Activated naive CD4-positive, alpha-beta T cell treated with anti-CD3 and anti-CD28 coated beads, Interleukin-2, amount 50 U/mL, for 24 hours (primary cell): ENCODE measurements around the gene KIAA1614.

Experiments used
- H3K27ac Mint-ChIP-seq: one replicate; pipeline ENCODE4 v1.8.0; 2021; ENCODE audit warnings: mild to moderate bottlenecking, mixed read lengths
- H3K27me3 Mint-ChIP-seq: one replicate; pipeline ENCODE4 v1.8.0; 2021; ENCODE audit warnings: mixed read lengths
- H3K36me3 Mint-ChIP-seq: one replicate; pipeline ENCODE4 v1.8.0; 2021; ENCODE audit warnings: mixed read lengths
- H3K4me1 Mint-ChIP-seq: one replicate; pipeline ENCODE4 v1.8.0; 2021; ENCODE audit warnings: mixed read lengths
- H3K4me3 Mint-ChIP-seq: one replicate; pipeline ENCODE4 v1.8.0; 2021; ENCODE audit warnings: mild to moderate bottlenecking, mixed read lengths
- H3K9me3 Mint-ChIP-seq: one replicate; pipeline ENCODE4 v1.8.0; 2021; ENCODE audit warnings: mixed read lengths

KIAA1614 gene

DNA sequence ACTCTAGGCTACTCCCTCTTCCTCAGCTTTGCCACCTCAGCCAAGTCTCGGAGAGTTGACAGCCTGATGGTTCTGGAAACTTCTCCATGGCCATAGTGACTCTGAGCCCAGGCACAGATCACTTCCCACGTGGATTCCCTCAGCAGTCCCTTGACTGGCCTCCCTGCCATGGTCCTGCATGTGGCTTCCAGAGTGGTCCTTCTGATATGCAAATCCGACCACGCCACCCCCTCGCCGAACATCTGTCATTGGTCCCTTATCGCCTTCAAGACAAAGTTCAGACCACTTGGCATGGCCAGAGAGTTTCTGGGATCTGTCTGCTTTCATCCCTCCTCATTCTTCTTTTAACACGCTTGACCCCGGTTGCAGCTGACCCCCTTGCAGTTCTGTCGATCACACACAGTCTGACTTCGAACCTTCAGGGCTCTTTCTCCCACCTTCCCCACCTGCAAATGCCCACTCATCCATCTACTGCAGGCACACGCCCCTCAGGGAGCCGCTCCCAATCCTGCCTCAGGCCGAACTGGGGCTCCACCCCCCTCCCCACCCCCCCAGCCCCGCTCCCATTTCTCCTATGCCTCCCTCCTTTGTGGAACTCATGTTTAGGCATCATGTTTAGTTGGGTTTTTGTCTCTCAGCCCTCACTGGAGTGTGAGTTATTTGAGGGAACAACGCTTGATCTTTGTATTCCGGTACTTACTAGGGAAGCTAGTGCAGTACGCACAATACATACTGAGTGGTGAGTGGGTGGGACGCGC, 29.0 kb downstream of the KIAA1614 start:
- Mint-ChIP-seq H3K36me3 (peaks cover 5% of the 10 kb centered on the region), H3K27me3 (no peaks in the 10 kb centered on the region)

DNA sequence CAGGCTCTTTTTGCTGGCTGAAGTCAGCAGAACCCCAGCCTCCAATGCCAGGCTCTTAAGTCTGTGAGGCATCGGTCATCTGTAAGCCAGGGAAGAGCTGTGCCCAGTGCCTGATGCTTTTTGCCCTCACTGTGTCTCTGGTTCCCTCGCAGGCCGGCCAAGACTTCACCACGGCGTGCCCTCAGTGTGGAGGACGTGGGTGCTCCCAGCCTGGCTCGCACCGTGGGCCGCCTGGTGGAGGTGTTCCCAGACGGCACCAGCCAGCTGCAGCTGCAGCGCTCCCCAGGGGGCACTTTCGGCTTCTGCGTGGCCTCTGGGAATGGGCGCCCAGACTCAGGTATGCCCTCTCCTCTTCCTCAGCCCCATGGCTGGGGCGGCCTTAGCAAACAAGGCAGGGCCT, 32.5 kb downstream of the KIAA1614 start:
- Mint-ChIP-seq H3K27me3 (no peaks in the 10 kb centered on the region), H3K9me3 (peaks cover 6% of the 10 kb centered on the region), H3K27ac (no peak overlapping the region), H3K4me1 (no peaks in the 10 kb centered on the region), H3K36me3 (peaks cover 25% of the 10 kb centered on the region), H3K4me3 (no peak overlapping the region)

More for the DNA sequence above, 29.0 kb downstream of the KIAA1614 start:
- H3K4me3 Mint-ChIP-seq, result no peak overlapping the region
- peaks cover 2% of the 10 kb centered on the region for H3K9me3 Mint-ChIP-seq
- no peaks in the 10 kb centered on the region for H3K4me1 Mint-ChIP-seq
- no peak overlapping the region for H3K27ac Mint-ChIP-seq

DNA sequence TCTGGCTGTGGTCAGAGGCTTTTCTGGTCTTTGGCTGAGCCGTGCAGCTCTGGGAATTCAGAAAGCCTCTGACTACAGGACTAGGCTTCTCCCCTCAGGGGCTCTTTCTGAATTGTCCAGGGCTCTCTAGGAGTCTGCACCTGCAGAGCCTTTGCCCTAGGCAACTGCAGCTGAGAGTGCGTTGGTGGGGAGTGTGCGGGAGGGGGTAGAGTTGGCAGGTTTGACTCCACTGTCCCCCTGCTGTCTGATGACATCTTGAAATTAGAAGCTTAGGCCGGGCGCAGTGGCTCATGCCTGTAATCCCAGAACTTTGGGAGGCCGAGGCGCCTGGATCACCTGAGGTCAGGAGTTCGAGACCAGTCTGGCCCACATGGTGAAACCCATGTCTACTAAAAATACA, 32.9 kb downstream of the KIAA1614 start:
- no peak overlapping the region for H3K27ac Mint-ChIP-seq
- peaks cover 6% of the 10 kb centered on the region for H3K9me3 Mint-ChIP-seq
- peaks cover 25% of the 10 kb centered on the region for H3K36me3 Mint-ChIP-seq
- H3K4me3 Mint-ChIP-seq, result no peak overlapping the region
- H3K27me3 Mint-ChIP-seq, result no peaks in the 10 kb centered on the region
- H3K4me1 Mint-ChIP-seq, result no peaks in the 10 kb centered on the region

DNA sequence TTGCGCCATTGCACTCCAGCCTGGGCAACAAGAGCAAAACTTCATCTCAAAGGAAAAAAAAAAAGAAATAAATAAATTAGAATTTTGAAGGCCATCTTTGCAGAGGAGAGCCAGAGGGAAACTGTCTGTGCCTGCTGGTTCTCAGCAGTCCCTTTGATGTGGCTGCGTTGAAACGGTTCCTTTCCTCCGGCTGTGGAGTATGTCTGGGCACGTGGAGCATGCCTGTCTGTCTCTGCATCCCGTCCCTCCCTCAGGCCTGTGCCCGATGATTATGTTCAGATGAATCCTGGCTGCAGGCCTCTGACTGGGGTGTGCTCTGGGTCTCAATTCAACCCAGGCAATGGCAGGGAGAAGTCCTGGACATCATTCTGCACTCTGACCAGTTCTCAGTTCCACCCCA, 33.4 kb downstream of the KIAA1614 start:
- Mint-ChIP-seq H3K4me1 (no peaks in the 10 kb centered on the region), H3K4me3 (no peak overlapping the region)

DNA sequence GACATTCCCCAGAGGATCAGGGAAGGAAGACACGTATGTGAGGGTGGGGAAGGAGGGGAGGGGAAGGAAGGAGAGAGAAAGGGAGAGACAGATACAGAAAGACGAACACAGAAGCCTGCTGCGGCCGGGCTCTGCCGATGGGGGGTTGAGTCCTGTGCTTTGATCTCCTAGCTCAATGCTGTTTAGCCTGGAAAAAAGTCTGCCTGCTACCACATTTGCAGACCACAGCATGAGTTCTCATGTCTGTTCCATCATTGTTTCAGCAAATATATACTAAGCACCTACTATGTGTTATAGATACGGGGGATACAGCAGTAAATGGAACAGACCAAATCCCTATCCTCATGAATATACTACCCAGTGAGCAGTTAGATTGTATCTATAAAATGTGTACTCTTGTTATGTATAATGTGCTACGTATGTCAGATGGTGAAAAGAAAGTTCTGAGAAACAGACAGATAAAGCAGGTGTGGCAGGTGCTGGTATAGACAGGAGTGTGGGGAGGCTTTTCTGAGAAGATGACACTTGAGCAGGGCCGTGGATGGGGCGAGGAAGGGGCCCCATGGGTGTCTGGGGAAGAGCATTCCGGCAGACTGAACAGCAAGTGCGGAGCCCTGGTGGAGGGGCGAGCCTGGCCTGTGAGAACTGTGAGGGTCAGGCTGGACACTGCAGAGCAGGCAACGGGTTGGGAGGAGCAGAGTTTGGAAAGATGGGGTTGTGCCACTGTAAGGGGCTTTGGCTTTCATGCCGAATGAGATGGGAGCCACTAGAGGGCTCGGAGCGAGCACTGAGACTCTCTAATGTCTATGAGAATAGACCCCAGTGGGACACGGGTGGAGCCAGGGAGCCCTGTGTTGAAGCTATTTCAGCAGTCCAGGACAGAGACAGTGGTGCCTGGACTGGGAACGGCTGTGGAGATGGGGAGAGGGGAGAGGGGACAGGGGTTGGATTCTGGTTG, 34.1 kb downstream of the KIAA1614 start:
- H3K27ac Mint-ChIP-seq, result no peak overlapping the region
- H3K4me3 Mint-ChIP-seq, result peak overlapping the region; percentile 23
- H3K9me3 Mint-ChIP-seq, result peaks cover 6% of the 10 kb centered on the region
- peaks cover 27% of the 10 kb centered on the region for H3K36me3 Mint-ChIP-seq
- H3K27me3 Mint-ChIP-seq, result no peaks in the 10 kb centered on the region
- no peaks in the 10 kb centered on the region for H3K4me1 Mint-ChIP-seq

More for the DNA sequence above, 33.4 kb downstream of the KIAA1614 start:
- H3K27ac Mint-ChIP-seq, result no peak overlapping the region
- peaks cover 27% of the 10 kb centered on the region for H3K36me3 Mint-ChIP-seq
- no peaks in the 10 kb centered on the region for H3K27me3 Mint-ChIP-seq
- peaks cover 6% of the 10 kb centered on the region for H3K9me3 Mint-ChIP-seq

DNA sequence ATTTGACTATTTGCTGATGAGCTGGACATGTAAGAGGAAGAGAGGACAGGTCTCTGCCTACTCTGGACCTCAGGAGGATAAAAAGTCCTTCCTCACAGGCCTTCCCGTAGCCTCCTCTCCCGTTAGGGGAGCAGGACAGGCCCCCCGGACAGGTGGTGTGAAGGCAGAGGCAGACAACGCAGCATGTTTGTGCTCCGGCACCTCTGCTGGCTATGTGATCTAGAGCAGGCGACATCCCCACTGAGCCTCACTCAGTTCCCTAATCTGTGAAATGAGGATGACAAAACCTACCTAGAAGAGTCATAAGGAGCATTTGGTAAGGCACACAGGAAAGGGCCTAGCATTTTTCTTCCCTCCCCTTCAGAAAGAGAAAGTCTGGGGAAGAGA, 34.8 kb downstream of the KIAA1614 start:
- H3K27me3 Mint-ChIP-seq, result no peaks in the 10 kb centered on the region
- peaks cover 6% of the 10 kb centered on the region for H3K9me3 Mint-ChIP-seq
- H3K4me3 Mint-ChIP-seq, result no peak overlapping the region
- H3K27ac Mint-ChIP-seq, result no peak overlapping the region
- no peaks in the 10 kb centered on the region for H3K4me1 Mint-ChIP-seq
- peaks cover 27% of the 10 kb centered on the region for H3K36me3 Mint-ChIP-seq

DNA sequence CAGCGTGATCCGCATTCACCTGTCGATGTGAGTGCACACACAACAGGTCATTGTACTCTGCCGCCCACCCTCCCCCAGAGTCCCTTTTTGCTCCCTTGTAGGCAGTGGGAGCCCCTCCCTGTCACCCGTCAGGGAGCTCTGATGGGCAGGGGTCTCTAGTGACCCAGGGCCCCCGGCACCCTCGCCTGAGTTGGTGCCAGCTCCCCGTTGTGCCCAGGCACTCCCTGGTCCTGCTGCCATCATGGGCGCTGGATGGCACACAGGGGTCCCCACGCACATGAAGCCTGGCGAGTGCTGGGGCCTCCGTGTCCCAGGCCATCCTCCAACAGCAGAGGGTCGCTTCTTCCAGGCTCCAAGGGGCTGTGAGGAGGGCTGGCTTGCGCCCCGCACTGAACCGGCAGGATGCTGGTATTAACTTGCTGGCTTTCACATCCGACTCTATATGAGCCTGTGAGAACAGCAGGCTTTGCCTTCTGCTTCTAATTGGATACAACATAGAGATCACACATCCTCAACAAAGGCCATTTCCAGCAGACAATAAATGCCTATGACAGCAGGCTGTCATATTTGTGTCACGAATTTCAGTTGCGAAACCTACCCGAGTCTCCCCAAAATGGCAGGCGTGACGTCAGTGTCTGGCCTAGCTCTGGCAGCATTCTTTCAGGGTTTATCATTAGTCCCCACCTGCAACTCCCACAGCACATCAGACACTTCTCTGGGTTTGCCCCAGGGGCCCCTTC, 35.4 kb downstream of the KIAA1614 start:
- Mint-ChIP-seq H3K27me3 (no peaks in the 10 kb centered on the region), H3K4me3 (no peak overlapping the region), H3K27ac (no peak overlapping the region), H3K9me3 (peaks cover 6% of the 10 kb centered on the region), H3K4me1 (no peaks in the 10 kb centered on the region), H3K36me3 (peaks cover 27% of the 10 kb centered on the region)

DNA sequence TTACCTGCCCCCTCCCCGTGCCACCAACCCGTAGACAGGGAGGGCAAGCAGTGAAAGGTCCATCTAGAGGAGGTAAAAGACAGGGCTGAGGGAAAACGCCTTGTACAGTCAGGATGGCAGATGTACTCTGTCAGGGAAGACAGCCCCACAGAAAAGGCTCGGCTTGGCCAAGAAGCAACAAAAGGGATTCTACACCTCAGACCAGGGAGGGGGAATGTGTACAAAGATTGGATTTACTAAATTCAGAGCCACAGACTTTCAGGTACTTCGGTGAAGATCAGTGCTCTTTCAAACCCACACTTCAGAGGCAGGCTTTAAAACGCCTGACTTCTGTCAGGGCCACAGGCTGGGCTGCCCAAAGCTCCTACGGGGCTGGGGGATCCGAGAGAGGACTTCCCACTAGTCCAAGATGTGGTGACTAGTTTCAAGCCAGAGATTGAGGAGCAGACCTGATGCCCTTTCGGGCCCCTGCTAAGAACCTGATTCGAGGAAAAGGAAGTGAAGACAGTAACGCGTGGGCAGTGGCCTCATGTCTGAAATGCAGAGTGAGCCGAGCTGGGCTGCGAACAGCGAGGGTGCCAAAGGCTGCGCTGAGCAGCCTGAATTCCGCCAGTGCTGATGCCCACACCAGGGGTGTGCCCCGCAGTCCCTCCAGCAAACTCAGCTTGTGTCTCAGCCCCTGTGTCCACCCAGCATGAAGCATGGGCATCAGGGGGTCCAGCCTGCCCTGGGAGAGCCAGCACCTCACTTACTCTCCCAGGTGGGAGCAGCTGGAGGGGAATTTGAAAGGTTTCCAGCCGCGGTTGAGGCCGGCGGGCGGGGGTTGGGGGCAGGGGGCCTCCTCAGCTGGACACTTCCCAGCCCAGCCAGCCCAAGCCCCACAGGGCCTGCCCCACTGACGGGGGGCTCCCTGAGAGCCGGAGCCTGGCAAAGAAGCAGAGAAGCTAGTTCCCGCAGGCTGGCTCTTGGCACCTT, 36.2 kb downstream of the KIAA1614 start:
- H3K4me3 Mint-ChIP-seq, result no peak overlapping the region
- H3K27ac Mint-ChIP-seq, result no peak overlapping the region
- peaks cover 6% of the 10 kb centered on the region for H3K9me3 Mint-ChIP-seq
- H3K4me1 Mint-ChIP-seq, result peaks cover 3% of the 10 kb centered on the region
- H3K27me3 Mint-ChIP-seq, result no peaks in the 10 kb centered on the region
- peaks cover 26% of the 10 kb centered on the region for H3K36me3 Mint-ChIP-seq

DNA sequence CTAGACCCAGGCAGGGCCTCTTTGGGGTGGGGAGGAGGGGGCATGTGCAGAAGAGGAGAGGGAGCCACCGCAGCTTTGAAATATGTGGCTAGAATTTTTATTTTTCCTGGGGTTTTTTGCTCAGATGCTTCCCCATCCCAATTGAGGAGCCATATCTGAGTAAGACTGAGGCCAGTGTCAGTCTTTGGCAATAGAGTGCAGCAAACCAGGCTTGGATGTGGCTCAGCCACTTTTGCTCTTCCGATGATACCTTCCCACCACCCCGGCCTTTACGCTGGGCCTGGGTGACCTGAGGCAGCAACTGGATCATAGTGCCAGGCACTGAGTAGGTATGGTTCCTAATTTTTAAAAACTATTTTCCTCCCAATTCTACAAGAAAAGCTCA, 36.9 kb downstream of the KIAA1614 start:
- Mint-ChIP-seq H3K4me3 (no peak overlapping the region), H3K27me3 (no peaks in the 10 kb centered on the region), H3K36me3 (peaks cover 26% of the 10 kb centered on the region), H3K27ac (no peak overlapping the region), H3K4me1 (peaks cover 7% of the 10 kb centered on the region), H3K9me3 (peaks cover 6% of the 10 kb centered on the region)

DNA sequence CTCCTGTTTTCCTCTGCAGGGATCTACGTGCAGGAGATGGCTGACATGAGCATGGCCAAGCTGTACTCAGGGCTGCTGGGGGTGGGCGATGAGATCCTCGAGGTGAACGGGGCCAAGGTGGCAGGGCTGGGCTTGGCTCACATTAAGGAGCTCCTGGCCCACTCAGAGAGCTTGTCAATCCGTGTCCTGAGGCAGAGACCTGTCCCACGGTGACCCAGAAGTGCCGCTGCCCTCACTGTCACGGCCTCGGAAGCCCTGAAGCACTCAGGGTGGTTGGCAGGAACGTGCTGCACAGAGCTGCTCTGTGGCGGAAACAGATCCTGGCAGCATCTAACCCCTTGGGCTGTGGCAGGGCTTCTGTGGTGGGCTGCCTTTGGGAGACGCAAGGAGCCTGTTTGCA, 37.6 kb downstream of the KIAA1614 start:
- H3K36me3 Mint-ChIP-seq, result peaks cover 26% of the 10 kb centered on the region
- H3K27ac Mint-ChIP-seq, result no peak overlapping the region

DNA sequence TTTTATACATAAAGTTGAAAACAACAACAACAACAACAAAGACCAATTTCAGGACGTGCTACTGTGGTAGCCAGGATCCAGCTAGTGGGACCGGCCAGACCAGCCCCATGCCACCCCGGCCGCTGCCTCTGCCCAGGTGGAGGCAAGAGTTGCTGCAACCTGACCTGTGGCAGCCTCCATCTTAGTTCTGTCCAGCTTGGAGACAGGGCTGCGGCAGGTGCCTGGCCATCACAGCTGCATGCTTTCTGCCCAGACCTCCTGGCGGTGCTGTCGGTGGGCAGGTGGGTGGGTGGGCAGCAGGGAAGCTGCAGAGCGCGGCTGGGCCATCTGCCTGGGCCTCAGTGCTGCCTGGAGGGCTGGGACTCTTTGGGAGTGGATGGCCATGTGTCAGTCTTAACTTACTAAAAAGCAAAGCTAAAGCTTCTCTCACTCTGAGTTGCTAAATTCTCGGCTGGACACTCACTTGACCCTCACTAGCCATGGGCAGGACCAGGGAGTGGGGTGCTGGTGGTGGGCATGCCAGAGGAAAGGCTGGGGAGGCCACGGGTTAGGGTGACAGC, 38.6 kb downstream of the KIAA1614 start:
- peaks cover 6% of the 10 kb centered on the region for H3K9me3 Mint-ChIP-seq
- no peaks in the 10 kb centered on the region for H3K27me3 Mint-ChIP-seq
- no peak overlapping the region for H3K4me3 Mint-ChIP-seq
- peaks cover 9% of the 10 kb centered on the region for H3K4me1 Mint-ChIP-seq
- peaks cover 24% of the 10 kb centered on the region for H3K36me3 Mint-ChIP-seq
- H3K27ac Mint-ChIP-seq, result no peak overlapping the region

More for the DNA sequence above, 37.6 kb downstream of the KIAA1614 start:
- Mint-ChIP-seq H3K4me3 (no peak overlapping the region), H3K4me1 (peaks cover 9% of the 10 kb centered on the region), H3K9me3 (peaks cover 6% of the 10 kb centered on the region), H3K27me3 (no peaks in the 10 kb centered on the region)

DNA sequence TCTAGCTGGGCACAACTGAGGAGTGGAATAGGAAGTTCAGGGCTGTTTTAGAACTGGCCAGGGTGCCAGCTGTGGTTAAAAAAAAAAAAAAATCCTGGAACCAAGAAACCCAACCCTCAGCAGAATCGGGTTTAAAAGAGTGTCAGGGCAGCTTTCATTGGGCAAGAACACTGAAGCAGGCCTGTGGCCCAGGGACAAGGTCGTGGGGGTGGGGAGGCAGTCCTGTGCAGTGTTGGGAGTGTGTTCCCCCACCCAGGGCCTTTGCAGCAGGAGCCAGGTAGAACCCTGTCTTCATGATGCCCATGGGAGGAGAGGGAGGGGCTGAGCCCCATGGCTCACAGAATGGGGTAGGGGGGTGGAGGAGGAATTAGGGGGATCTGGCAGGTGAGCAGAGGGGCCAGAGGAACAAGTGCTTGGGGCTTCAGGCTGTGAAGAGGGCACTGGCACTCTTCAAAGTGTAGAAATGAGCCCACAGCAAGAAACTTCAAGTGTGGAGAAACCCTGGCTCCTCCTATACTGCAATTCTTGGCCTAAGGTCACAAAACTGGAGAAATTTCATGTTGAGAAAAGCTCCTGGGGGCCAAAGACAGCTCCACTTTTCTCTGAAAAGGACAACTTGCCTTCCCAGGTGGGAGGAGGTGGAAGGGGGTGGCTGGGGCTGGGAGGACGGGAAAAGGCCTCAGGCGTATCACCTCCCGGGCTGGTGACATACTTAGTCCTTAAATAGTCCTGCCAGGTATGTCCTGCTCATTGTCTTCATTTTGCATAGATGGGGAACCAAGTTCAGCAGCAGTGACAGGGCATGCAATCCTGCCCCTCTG, 39.3 kb downstream of the KIAA1614 start:
- Mint-ChIP-seq H3K9me3 (peaks cover under 1% of the 10 kb centered on the region), H3K27me3 (no peaks in the 10 kb centered on the region), H3K27ac (no peak overlapping the region), H3K36me3 (peaks cover 18% of the 10 kb centered on the region), H3K4me1 (peaks cover 10% of the 10 kb centered on the region), H3K4me3 (no peak overlapping the region)

DNA sequence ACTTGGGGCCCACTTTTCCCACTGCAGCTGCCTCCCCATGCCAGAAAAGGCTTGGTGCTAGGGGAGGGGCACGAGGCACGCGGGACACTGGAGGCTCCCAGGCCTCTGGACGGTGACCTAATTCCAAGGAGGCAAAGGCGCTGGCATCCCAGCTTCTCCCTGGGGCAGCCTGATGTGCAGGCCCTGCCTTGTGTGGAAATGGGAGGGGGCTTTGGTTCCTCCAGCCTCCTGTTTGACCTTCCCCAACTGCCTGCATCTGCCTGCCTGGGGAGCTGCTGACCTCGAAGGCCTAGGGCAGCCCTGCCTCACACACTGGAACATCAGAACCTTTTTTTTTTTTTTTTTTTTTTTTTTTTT, 39.9 kb downstream of the KIAA1614 start:
- no peaks in the 10 kb centered on the region for H3K27me3 Mint-ChIP-seq
- H3K27ac Mint-ChIP-seq, result no peak overlapping the region
- no peak overlapping the region for H3K4me3 Mint-ChIP-seq
- H3K4me1 Mint-ChIP-seq, result peaks cover 12% of the 10 kb centered on the region
- peaks cover 12% of the 10 kb centered on the region for H3K36me3 Mint-ChIP-seq
- H3K9me3 Mint-ChIP-seq, result no peaks in the 10 kb centered on the region
